Stimulated activated CD8-positive, alpha-beta memory T cell treated with anti-CD3 and anti-CD28 coated beads, Interleukin-15, amount 100 ng/mL, for 48 hours (primary cell): ENCODE results near the gene SLC8B1.
A peak's percentile ranks its signal among the peaks of the same experiment; 100 is the strongest.

ENCODE experiments used
- DNase-seq, 2 donors: peaks; one replicate each; pipeline ENCODE4 v3.0.0-alpha.2; 2020; ENCODE audit warnings: low read depth in 2 of 2

SLC8B1 gene

DNA sequence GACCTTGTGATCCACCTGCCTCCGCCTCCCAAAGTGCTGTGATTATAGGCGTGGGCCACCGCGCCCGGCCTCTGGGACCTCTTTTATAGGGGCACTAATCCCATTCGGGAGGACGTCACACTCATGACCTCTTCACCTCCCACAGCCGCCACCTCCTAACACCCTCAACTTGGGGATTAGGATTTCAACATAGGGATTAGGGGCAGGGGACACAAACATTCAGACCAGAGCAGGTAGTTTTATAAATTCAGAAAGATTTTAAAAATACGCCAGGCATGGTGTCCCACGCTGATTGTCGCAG, 64.2 kb downstream of the SLC8B1 start:
- DNase-seq, result no peak

DNA sequence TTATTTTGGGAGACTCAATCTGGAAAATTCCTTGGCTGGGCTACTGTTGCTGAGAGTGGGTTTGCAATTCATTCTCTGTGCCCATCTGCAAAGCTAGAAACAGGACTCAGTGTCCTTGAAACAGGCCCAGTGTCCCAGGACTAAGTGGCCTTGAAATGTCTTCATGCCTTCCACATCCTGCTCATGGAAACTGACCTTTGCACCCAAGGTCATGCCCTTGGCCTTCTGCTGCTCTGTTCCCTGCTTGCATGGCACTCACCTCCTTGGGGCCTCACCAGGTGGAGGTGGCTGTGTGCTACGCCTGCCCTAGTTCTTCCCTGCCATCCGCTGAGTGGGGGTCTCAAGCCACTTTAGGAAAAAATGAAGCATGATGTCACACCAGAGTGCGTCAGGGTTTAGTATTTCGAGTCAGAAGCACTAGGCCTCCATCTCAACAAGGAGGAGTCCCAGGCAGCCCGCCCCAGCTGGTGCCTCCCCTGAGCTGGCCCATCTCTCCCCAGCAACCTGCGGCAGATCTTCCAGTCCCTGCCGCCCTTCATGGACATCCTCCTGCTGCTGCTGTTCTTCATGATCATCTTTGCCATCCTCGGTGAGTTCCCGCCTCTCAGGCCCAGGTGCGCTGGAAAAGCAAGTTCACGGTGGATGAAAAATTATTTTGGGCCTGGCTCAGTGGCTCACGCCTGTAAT, 65.5 kb downstream of the SLC8B1 start:
- no peak for DNase-seq

DNA sequence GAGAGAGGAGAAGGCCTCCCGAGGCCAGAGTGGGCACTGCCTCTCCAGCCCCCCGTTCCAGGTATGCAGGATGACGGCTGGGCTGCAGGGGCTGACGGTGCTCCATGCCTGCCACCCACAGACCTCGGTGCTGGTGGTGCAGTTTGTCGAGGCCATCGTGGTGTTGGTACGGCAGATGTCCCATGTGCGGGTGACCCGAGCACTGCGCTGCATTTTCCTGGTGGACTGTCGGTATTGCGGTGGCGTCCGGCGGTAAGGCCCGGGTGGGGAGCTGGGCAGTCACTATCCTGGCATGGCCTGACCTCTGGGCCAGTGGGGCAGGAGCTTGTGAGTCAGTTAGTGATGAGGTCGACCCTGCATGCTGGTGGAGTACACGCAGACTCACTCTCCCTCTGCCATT, 66.3 kb downstream of the SLC8B1 start:
- DNase-seq, result no peak

DNA sequence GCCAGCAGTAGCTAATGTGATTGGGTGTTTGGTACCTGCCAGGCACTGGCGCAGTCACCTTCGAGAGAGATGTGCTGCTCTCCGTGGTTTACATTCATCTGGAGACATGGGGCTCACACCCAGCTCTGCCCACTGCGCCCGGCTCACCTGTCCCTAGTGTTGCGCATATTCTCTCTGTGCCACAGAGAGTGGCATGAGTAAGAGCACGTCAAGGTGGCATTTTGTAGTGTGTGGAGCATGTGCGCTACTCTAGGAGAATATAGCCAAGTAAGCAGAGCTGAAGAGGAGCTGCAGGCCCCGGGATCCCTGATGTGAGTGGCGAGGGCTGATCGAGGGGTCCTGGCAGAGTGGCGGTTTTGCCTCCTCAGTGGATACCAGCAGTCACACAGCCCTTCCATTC, 66.8 kb downstream of the SLC8B1 start:
- DNase-seq, result no peak

DNA sequence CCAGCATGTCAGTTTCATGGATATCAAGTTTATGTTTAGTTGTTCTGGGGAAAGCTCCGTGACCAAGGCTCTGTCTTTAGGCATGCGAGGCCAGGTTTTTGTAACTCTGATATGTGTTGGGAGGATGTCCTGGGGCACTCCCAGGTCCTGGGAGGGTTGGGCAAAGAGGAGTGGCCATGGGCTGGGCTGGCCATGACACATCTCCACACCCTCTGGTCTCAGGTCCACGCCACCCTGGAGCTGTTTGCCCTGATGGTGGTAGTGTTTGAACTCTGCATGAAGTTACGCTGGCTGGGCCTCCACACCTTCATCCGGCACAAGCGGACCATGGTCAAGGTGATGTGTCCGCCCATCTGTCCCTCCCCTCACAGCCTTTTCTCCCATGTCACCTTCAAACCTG, 67.3 kb downstream of the SLC8B1 start:
- DNase-seq, result no peak

DNA sequence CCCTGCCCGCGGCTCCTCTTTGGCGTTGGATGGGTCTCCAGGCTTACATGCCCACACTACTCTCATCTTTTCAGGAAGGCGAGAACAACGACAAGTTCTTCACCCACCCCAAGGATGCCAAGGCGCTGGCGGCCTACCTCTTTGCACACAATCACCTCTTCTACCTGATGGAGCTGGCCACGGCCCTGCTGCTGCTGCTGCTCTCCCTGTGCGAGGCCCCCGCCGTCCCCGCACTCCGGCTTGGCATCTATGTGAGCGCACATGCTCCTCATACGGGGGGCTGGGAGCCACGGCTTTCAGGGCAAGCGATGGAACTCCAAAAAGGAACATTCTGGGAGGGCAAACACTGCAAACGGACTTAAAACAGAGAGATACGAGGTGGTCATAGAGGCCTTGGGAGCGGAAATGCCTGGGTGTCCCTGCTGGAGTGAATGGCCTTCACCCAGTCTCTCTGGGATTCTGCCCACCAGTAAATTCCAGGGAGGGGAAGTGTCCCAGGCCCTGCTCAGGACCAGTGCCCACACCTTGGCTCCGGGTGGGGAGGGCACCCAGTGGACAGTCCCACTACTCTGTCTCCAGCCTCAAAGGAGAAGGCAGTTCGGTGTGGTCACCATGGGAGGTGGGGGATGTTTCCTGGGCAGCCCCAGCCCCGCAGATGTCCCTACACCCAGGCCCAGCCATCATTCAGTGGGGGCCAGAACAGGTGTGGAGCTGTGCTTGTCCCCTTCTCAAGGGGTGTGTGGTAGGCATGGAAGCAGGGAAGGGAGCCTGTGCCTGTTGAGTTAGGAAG, 68.6 kb downstream of the SLC8B1 start:
- DNase-seq, result no peak

DNA sequence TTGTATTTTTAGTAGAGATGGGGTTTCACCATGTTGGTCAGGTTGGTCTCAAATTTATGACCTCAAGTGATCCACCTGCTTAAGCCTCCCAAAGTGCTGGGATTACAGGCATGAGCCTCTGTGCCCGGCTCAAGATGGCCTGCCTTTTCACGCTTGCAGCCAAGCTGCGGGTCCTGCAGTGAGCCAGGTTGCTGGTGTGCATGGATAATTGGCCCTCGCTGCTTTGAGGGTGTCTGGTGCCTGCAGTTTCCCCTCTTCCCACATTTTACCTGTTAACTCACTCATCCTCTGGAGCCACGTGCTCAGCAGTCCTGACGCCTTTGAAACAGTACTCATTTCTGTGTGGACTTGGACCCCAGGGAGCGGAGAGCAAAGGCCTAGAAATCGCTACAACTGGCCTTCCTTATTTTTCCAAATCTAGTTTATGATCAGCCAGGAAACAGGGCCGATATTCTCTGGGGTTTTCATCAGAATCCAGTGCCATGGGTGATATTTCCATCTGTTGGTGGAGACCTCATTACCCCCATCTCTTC, 71.4 kb downstream of the SLC8B1 start:
- DNase-seq, result no peak

DNA sequence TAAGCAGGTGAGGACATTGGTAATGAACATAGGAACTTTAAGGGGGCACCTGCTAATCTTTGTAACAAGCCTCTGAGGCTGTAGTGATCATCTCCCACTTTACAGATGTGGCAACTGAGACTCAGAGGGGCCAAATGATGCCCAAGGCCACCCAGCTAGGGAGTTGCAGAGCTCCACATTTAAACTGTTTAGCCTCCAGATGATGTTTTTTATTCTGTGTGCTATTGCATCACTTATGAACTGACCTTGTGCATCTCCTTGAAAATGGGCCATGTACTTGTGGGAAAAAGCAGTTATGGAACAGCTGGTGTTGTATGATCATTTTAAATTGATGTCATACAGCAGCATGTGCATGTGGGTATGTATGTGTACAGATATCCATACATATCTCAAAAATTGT, 72.2 kb downstream of the SLC8B1 start:
- DNase-seq, result no peak

DNA sequence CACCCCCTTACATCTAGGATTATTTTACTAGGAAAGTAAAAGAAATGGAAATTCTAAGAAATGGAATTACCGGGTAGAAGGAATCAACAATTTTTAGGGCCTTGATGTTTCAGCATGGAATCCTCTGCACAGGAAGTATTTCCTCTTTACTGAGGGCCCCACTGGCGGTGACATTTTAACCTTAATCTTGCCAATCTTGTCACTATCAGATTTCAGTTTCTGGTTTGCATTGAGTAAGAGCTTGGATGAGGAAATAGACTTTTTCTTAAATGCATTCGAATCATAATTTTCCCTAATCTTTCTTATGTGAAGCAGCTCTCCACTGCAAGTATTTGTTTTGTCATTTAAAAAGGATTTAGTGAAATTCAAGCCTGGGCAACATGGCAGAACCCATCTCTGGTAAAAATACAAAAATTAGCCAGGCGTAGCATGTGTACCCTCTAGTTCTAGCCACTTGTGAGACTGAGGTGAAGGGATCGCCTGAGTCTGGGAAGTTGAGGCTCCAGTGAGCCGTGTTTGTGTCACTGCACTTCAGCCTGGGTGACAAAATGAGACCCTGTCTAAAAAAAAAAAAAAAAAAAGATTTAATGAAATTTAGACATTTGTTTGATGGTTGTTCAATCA, 73.0 kb downstream of the SLC8B1 start:
- DNase-seq, result peak in 1 of 2 donors; percentile 11

DNA sequence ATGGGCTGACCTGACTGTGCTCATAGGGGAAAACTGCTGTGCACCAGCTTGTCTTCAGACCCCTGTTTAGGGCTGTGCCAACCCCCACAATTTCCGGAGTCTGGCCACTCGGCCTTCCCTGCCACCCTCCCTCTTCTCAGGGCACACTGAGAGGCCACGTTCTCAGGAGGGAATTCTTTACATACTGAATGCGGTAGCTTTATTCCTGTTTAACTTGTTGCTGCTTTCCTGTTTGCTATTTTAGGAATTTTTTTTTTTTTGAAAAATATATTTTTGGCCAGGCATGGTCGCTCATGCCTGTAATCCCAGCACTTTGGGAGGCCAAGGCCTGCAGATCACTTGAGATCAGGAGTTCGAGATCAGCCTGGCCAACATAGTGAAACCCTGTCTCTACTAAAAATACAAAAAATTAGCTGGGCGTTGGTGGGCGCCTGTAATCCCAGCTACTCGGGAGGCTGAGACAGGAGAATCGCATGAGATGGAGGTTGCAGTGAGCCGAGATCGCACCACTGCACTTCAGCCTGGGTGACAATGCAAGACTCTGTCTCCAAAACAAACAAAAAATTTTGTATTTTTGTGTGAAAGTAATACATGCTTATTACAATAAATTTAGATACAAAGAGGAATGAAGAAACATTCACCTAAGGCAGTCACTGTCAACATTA, 74.1 kb downstream of the SLC8B1 start:
- no peak for DNase-seq

DNA sequence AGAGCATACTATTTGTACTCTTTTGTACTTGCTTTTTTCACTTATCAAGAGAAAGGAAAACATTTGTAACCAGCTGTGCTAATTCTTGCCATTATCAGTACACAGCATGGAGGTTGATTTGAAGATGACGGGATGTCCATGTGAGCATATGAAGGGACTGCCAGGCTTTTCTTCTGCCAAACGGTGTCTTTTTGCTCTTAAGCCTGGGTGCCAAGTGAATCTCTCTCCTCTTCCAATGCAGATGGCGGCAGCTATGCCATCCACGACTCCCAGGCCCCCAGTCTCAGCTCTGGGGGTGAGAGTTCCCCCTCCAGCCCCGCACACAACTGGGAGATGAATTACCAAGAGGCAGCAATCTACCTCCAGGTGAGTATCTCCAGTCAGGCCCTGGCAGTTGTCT, 74.8 kb downstream of the SLC8B1 start:
- DNase-seq, result no peak

DNA sequence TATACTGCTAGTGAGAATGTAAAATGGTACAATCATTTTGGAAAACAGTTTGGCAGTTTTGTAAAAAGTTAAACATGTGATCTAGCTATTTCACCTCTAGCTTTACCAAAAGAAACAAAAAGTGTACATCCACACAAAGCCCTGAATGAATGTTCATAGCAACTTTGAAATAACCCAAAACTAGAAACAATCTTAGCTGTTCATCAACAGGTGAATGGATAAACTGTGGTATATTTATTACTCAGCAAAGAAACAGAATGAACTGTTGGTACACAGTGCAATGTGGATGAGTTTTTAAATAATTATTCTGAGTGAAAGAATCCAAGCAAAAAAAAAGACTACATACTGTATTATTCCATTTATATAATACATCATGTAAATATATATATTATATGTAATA, 77.3 kb downstream of the SLC8B1 start:
- no peak for DNase-seq

DNA sequence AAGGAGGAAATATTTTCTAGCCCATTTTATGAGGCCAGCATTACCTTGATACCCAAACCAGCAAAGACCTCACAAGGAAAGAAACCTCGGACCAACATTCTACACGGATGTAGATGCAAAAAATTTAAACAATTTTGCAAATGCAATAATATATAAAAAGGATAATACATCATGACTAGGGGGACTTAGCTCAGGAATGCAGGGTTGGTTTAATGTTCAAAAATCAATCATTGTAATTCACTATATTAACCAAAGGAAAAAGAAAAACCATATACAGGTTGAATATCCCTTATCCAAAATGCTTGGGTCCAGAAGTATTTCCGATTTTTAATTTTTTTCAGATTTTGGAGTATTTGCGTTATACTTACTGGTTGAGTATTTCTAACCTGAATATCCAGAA, 80.6 kb downstream of the SLC8B1 start:
- DNase-seq, result no peak

DNA sequence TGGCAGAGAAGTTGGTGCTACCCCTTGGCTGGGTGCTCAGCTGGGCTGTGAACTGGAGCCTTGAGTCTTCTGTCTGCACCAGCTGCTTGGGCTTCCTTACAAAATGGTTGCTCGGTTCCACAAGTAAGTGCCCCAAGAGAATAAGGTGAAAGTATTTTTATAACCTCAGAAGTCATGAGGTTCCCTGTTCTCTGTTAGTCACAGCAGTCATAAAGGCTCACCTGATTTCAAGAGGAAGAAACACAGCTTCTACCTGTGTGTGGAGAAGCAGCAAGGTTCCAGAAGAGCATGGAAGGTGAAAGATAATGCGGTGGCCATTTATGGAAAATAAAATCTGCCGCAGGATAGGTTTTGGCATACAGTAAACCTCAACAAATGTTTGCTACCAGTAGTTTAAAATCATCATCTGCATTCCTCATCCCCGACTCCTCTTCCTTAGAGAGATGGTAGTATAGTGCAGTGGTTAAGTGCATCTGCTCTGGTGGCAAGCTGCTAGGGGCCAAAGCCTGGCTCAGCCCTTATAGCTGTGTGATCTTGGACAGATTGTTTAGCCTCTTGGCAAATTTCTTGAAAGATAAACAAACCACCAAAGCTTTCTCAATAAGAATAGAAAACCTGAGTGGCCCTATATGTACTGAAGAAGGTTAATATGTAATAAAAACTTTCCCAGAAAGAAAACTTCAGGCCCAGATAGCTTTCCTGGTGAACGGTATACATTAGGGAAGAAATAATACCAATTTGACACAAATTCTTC, 81.2 kb downstream of the SLC8B1 start:
- DNase-seq, result no peak

DNA sequence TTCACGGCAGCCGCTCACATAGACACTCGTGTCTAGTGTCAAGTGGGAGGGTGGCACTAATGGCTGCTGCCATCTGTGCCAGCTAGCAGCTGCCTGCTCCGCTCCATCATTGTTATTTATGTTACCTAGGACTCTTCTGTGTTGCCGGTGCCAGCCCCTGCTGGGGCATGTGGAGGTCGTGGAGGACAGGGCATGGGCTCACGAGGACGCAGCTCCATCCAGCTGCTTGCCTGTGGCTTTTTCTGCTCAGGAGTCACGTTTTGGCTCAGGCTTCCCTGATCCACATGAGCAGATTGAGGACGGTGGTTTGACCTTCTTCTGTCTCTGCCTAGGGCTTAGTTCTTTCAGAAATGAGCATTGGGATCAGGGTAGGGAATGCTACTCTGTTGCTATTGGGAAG, 82.4 kb downstream of the SLC8B1 start:
- DNase-seq, result no peak

DNA sequence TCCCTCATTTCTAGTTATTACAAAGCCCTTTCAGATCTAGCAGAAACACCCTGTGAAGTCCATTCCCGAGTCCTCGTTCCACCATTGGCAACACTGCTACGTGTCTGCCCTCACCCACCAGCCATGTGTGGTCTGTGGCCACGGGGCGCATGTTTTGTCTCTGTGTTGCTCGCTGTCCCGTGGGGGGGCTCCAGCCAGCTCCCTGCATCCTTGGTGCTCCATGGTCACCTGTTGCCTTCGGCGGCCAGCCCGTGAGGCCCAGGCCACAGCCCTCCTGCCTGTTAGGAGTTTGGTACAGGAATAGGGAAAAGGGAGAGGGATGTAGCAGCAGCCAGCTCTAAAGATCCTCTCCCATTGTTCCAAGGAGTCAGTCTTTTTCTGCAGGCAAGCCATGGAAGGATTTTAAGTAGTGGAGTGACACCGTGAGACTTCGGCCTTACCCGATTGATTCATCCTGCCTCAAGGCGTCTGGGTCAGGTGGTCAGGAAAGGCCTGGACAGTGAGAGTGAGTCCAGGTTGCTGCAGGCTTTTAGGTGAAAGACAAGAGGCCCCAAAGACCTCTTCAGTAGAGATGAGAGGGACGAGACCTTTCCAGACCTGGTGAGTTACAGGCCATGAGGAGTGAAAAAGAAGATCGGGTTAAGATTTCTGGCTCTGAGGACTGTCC, 83.4 kb downstream of the SLC8B1 start:
- DNase-seq, result no peak

DNA sequence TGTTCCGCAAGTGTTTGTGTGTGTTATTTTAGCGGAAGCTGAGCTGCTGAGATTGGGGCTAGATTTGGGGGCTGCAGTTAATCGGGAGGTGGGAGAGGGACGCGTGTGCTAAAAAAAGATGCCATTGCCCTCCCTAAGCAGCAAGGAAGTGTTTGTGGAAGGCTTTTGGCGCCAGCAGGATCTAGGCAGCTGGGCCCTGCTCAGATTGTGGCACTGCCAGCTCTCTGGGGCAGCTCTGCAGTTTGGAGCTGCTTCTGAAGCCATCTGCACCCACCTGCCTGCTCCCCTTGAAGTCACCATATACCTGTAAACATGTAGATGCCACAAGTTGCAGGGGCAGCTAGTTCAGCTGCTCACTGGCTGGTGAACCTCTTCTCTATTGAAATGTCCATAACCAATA, 84.9 kb downstream of the SLC8B1 start:
- no peak for DNase-seq

DNA sequence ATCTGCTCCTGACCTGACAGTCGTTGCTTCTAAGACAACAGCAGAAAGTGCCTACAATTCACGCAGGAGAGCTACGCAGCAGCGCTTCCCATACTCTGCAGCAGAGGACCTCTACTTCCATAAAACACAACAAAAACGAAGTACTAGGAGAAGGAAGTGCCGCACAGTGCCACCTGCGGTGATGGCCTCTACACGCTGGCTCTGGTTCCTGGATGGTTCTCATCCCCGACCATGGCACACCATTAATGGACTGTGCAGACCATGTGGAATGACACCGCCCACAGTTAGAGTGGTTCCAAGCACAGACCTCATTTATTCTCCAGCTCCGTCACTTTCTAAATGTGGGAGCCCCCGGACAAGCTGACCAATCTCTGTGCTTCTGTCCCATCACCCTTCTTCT, 85.4 kb downstream of the SLC8B1 start:
- DNase-seq, result no peak

DNA sequence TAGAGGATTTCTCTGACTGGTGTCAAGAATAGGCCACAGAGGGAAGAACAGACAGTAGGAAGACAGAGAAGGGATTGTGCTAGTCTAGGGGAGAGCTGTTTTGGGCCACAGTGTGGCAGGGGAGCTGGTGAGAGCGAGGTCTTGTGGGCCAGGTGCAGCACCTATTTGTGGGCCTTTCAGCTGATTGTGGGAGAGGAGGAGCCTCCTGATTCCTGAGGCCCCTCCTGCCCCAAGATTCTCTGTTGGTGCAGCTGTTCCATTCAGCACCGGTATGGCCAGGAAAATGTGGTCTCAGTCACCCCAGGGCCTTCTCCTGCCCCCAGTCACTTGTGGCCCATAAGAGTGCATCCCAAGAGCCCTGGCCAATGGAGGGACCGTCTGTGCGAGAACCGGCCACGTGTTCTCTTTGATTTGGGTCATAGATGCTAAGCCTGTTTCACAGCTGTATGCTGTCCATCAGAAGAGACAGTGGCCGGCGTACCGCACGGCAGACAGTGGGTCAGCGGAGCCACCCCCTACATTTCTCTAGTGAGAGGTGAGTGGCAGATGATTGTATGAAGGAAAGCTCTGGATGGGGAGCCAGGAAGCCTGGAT, 86.0 kb downstream of the SLC8B1 start:
- DNase-seq, result no peak
